Measurements from ENCODE around the gene ANO8. TPM values are rescaled to one million over a fixed set of nuclear protein-coding genes. Genes with fewer than 3 reads are reported as not detected.

ANO8 gene
- total RNA-seq, 6 donors from 2014 or later = 9.0 to 45.1 (median 16.4) TPM

DNA sequence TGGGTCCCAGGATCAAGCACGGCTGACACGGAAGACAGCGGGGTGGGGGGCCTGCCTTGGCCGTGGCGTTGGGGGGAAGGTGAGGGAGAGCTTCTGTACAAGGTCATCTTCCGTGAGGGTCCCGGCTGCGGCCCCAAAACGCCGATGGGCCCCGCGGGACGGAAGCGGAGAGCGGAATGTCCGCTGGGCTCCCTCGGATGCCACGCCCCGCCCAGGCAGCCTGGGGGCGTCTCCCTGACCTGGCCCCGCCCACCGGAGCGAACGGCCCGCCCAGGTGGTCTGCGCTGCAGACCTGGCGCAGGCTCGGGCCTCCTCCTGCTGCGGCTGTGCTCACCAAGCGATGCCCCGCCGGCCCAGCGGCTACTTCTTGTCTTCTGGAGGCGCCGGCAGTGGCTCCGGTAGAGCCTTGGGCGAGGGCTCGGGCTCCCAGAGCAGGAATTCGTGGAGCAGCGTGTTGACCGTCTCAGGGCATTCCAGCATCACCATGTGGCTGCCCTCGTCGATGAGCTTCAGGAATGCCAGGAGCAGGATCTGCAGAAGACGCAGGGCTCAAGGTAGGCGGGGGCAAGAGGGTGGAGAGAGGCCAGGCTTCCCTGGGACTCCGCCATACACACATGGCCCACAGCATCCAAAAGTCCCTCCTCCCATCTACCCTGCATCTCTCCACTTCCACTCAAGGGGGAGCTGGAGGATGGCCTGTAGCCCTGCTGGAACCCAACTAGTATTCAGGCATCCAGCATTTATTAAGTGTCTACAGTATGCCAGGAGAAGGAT, 42.2 kb downstream of the ANO8 start:
- Histone ChIP-seq H3K27me3 (no peaks in the 10 kb centered on the region), H3K4me1 (peaks cover 4 to 24% (median 12%) of the 10 kb centered on the region in 4 donors), H3K9me3 (no peaks in the 10 kb centered on the region), H3K36me3 (peaks cover 0 to 3% (median 0%) of the 10 kb centered on the region in 4 donors), H3K4me3 (peak overlapping the region; percentile 41 to 62 (median 57)), H3K27ac (peak overlapping the region; percentile 43 to 74 (median 62))
- WGBS, 2 donors = 4 to 11% methylated on average over 8 to 18 of the region's 46 CpGs
- ATAC-seq (ENCODE audit: low FRiP score in 2 of 2) = peak; percentile 94 to 96
- peak; percentile 71 to 96 for DNase-seq
- TF ChIP-seq EP300 (IDR thresholded peaks at IDR 0.05) (no peak), POLR2A (IDR thresholded peaks at IDR 0.05) (peak in 1 of 4 donors; percentile 19)
- TF ChIP-seq, protein P1, sequence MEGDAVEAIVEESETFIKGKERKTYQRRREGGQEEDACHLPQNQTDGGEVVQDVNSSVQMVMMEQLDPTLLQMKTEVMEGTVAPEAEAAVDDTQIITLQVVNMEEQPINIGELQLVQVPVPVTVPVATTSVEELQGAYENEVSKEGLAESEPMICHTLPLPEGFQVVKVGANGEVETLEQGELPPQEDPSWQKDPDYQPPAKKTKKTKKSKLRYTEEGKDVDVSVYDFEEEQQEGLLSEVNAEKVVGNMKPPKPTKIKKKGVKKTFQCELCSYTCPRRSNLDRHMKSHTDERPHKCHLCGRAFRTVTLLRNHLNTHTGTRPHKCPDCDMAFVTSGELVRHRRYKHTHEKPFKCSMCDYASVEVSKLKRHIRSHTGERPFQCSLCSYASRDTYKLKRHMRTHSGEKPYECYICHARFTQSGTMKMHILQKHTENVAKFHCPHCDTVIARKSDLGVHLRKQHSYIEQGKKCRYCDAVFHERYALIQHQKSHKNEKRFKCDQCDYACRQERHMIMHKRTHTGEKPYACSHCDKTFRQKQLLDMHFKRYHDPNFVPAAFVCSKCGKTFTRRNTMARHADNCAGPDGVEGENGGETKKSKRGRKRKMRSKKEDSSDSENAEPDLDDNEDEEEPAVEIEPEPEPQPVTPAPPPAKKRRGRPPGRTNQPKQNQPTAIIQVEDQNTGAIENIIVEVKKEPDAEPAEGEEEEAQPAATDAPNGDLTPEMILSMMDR (IDR thresholded peaks at IDR 0.05) = peak; percentile 68 to 78 (median 70)

DNA sequence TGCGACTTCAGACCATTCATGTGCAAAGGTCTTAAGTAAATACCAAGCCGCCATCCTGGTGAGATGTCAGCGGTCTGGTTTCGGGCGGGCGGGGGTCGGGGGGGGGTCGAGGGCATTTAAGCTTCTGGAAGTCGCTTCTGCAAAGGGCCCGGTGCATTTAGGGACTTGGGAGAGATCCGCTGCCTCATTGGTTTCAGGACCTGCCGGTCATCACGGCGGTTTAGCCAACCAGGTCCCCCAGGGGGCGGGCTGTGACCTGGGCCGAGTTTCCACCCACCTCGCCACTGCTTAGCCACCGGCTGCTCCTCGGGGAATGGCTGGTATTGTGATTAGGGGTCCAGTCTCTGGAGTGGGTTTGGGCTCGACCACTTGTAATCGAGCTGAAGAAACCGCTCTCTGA, 45.2 kb downstream of the ANO8 start:
- no peak for ATAC-seq (ENCODE audit: low FRiP score in 2 of 2)
- Histone ChIP-seq H3K27me3 (no peaks in the 10 kb centered on the region), H3K9me3 (no peaks in the 10 kb centered on the region), H3K36me3 (no peaks in the 10 kb centered on the region), H3K4me3 (no peak overlapping the region), H3K4me1 (peaks cover 4 to 24% (median 12%) of the 10 kb centered on the region in 4 donors), H3K27ac (no peak overlapping the region)
- TF ChIP-seq, protein P1 (IDR thresholded peaks at IDR 0.05) = peak in 2 of 6 experiments; percentile 19 to 21
- no peak for TF ChIP-seq EP300 (IDR thresholded peaks at IDR 0.05)
- 12 to 24% methylated on average over 17 to 21 of the region's 22 CpGs for WGBS, 2 donors
- DNase-seq = peak; percentile 75 to 78

GRCh38 chr19:17286752-17287151, 47.9 kb downstream of the ANO8 start:
- WGBS, 2 donors = 90% methylated on average over 9 of the region's 9 CpGs
- no peak for DNase-seq
- no peak overlapping the region for H3K27ac ChIP-seq
- TF ChIP-seq POLR2AphosphoS5 (IDR thresholded peaks at IDR 0.05) = no peak
- TF ChIP-seq EP300 (IDR thresholded peaks at IDR 0.05) = no peak
- TF ChIP-seq POLR2A (IDR thresholded peaks at IDR 0.05) = no peak
- TF ChIP-seq, protein P1 (IDR thresholded peaks at IDR 0.05) = no peak
- H3K36me3 ChIP-seq = no peaks in the 10 kb centered on the region
- H3K9me3 ChIP-seq = no peaks in the 10 kb centered on the region
- peaks cover 11 to 18% (median 13%) of the 10 kb centered on the region in 4 donors for H3K4me1 ChIP-seq
- H3K4me3 ChIP-seq = no peak overlapping the region
- H3K27me3 ChIP-seq = peaks cover 0 to 8% (median 4%) of the 10 kb centered on the region in 4 donors
- no peak for ATAC-seq (ENCODE audit: low FRiP score in 2 of 2)

DNA sequence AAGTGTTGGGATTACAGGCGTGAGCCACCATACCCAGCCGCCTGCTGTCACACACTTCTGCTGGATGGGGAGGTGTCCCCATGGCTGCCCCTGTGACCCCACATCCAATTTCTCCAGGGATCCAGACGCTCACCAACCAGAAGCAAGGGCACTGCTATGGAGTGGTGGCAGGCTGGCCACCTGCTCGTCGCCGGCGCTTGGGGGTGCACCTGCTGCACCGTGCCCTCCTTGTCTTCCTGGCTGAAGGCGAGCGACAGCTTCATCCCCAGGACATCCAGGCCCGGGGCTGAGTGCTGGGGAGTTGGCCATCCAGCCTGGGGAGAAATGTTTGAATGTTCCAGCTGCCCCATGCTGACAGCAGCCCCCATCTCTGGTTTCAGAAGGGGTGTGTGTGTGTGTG, 48.4 kb downstream of the ANO8 start:
- H3K36me3 ChIP-seq = no peaks in the 10 kb centered on the region
- ATAC-seq (ENCODE audit: low FRiP score in 2 of 2) = no peak
- peaks cover 16 to 23% (median 17%) of the 10 kb centered on the region in 4 donors for H3K4me1 ChIP-seq
- no peak overlapping the region for H3K4me3 ChIP-seq
- H3K27ac ChIP-seq = no peak overlapping the region
- TF ChIP-seq EP300 (IDR thresholded peaks at IDR 0.05) (no peak), POLR2A (IDR thresholded peaks at IDR 0.05) (no peak), POLR2AphosphoS5 (IDR thresholded peaks at IDR 0.05) (no peak)
- TF ChIP-seq, protein P1 (IDR thresholded peaks at IDR 0.05) = no peak
- 95 to 98% methylated on average over 11 of the region's 11 CpGs for WGBS, 2 donors
- DNase-seq = peak in 1 of 2 donors; percentile 54
- no peaks in the 10 kb centered on the region for H3K9me3 ChIP-seq
- peaks cover 0 to 13% (median 5%) of the 10 kb centered on the region in 4 donors for H3K27me3 ChIP-seq

Measured in upper lobe of left lung (tissue), 6 donors.